Parathyroid adenoma (tissue), 2 donors: ENCODE measurements around the gene ALK.

Source experiments
- H2AFZ ChIP-seq: fragments of 300-600 bp; sonication (generic); one replicate; pipeline ENCODE4 v1.7.0; 2017; ENCODE audit warnings: antibody characterized with exemption, mild to moderate bottlenecking
- H3K27ac ChIP-seq: fragments of 300-600 bp; sonication (generic); one replicate; pipeline ENCODE4 v1.7.0; 2017
- H3K27me3 ChIP-seq: fragments of 300-600 bp; sonication (generic); one replicate; pipeline ENCODE4 v1.7.0; 2017; ENCODE audit warnings: low read length; ENCODE audit not compliant: control insufficient read depth, insufficient read depth
- H3K36me3 ChIP-seq: fragments of 300-600 bp; sonication (generic); one replicate; pipeline ENCODE4 v1.7.0; 2017; ENCODE audit warnings: low read length; ENCODE audit not compliant: control insufficient read depth, insufficient read depth
- H3K4me1 ChIP-seq: fragments of 300-600 bp; sonication (generic); one replicate; pipeline ENCODE4 v1.7.0; 2017; ENCODE audit warnings: control low read depth
- H3K4me2 ChIP-seq: fragments of 300-600 bp; sonication (generic); one replicate; pipeline ENCODE4 v1.7.0; 2017; ENCODE audit warnings: low read length
- H3K4me3 ChIP-seq: fragments of 300-600 bp; sonication (generic); one replicate; pipeline ENCODE4 v1.7.0; 2017; ENCODE audit warnings: low read depth, low read length
- H3K79me2 ChIP-seq: fragments of 300-600 bp; sonication (generic); one replicate; pipeline ENCODE4 v1.7.0; 2017; ENCODE audit warnings: control low read depth
- H3K9ac ChIP-seq: fragments of 300-600 bp; sonication (generic); one replicate; pipeline ENCODE4 v1.7.0; 2017; ENCODE audit warnings: mild to moderate bottlenecking
- H3K9me3 ChIP-seq: fragments of 300-600 bp; sonication (generic); one replicate; pipeline ENCODE4 v1.7.0; 2017; ENCODE audit warnings: low read length; ENCODE audit not compliant: control insufficient read depth
- TF ChIP-seq, protein P1 (sequence below): fragments of 300-600 bp; sonication (generic); IDR thresholded peaks from one replicate; pipeline ENCODE4 v1.7.0; 2017; ENCODE audit warnings: antibody characterized with exemption, mild to moderate bottlenecking
- donor health status: primary hyperparathyroidism.

ALK gene

DNA sequence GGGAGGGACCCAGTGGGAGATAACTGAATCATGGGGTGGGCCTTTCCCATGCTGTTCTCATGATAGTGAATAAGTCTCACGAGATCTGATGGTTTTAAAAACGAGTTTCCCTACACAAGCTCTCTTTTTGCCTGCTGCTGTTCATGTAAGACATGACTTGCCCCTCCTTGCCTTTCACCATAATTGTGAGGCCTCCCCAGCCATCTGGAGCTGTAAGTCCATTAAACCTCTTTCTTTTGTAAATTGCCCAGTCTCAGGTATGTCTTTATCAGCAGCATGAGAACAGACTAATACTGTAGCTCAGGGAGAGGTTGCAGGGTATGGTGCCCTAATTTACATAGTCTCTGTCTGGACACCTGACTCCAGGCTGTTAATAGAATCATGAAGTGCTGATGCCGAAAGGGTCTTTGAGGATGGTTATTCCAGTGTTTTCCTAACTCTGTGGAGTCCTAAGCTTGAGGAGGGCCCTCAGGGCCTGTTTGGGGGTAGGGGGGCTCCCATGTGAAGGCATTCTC, 343.2 kb downstream of the ALK start:
- Histone ChIP-seq H3K27ac (no peak overlapping the region), H2AFZ (no peak overlapping the region), H3K9ac (no peak overlapping the region), H3K36me3 (no peaks in the 10 kb centered on the region), H3K27me3 (no peaks in the 10 kb centered on the region), H3K79me2 (no peaks in the 10 kb centered on the region), H3K4me1 (no peaks in the 10 kb centered on the region), H3K4me3 (no peak overlapping the region), H3K4me2 (no peak overlapping the region), H3K9me3 (no peaks in the 10 kb centered on the region)
- TF ChIP-seq, protein P1, sequence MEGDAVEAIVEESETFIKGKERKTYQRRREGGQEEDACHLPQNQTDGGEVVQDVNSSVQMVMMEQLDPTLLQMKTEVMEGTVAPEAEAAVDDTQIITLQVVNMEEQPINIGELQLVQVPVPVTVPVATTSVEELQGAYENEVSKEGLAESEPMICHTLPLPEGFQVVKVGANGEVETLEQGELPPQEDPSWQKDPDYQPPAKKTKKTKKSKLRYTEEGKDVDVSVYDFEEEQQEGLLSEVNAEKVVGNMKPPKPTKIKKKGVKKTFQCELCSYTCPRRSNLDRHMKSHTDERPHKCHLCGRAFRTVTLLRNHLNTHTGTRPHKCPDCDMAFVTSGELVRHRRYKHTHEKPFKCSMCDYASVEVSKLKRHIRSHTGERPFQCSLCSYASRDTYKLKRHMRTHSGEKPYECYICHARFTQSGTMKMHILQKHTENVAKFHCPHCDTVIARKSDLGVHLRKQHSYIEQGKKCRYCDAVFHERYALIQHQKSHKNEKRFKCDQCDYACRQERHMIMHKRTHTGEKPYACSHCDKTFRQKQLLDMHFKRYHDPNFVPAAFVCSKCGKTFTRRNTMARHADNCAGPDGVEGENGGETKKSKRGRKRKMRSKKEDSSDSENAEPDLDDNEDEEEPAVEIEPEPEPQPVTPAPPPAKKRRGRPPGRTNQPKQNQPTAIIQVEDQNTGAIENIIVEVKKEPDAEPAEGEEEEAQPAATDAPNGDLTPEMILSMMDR, result no peak

DNA sequence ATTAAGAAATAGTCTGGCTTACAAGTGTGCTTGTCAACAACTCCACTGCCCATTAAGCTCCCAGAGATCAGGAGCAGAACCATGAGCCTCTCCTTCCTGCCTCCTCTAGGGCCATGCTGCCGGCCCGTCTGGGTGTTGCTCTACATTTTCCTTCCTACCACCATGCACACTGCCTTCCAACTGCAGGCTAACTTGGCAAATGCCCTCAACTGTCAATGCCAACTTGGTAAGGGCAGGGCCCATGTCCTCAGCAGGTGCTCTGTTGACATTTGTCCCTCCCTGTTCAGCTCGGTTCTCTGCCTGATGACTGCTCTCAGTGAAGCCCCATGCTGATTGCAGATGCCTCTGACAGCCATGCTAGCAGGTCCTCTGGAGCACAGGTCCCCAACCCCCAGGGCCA, 345.2 kb downstream of the ALK start:
- Histone ChIP-seq H3K4me2 (no peak overlapping the region), H3K27me3 (no peaks in the 10 kb centered on the region), H3K9ac (no peak overlapping the region), H3K79me2 (no peaks in the 10 kb centered on the region), H3K4me3 (no peak overlapping the region), H3K4me1 (no peaks in the 10 kb centered on the region), H3K36me3 (no peaks in the 10 kb centered on the region), H3K27ac (no peak overlapping the region), H3K9me3 (no peaks in the 10 kb centered on the region), H2AFZ (no peak overlapping the region)
- TF ChIP-seq, protein P1, result no peak

DNA sequence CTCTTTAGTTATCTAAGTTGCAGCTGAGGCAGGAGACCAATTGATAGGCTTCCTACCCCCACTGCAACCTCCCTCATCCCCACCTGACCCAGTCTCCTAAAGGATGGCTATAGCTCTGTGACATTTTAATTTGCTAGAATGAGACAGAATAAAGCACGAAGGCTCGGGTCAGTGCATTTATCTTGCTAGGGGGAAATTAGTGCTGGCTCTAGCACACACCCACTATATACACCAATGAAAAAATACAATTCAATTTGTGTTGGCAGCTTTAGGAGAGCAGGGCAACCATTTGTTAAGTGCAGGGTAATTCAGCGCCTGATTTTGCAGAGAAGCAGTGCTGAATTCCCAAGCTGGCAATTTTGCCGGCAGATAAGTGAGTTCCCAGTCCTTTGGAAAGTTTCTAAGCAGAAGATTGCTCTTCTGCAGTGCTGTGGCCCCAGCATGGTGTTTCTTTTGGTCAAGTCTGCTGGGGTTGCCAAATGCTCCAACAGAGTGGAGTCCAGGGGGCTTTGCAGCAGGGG, 346.0 kb downstream of the ALK start:
- Histone ChIP-seq H3K9ac (no peak overlapping the region), H2AFZ (no peak overlapping the region), H3K4me1 (no peaks in the 10 kb centered on the region), H3K36me3 (no peaks in the 10 kb centered on the region), H3K27me3 (no peaks in the 10 kb centered on the region), H3K9me3 (no peaks in the 10 kb centered on the region), H3K27ac (no peak overlapping the region), H3K4me2 (no peak overlapping the region), H3K4me3 (no peak overlapping the region), H3K79me2 (no peaks in the 10 kb centered on the region)
- TF ChIP-seq, protein P1, result no peak

DNA sequence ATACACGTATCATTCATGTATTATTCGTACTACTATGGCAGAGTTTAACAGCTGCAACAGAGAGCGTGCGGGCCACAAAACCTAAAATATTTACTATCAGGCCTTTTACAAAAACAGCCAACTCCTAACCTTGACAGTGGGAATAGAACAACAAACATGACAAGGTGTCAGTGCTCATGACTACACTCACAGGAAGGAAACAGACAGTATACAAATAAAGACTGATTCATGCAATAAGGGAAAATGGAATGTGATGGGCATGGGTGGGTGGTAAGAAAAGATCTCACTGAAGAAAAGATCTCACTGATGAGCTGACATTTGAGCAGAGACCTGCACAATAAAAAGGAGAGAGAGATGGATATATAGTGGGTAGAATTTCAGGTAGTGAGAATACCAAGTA, 347.8 kb downstream of the ALK start:
- Histone ChIP-seq H3K9me3 (no peaks in the 10 kb centered on the region), H2AFZ (no peak overlapping the region), H3K27me3 (no peaks in the 10 kb centered on the region), H3K27ac (no peak overlapping the region), H3K4me3 (no peak overlapping the region), H3K4me1 (no peaks in the 10 kb centered on the region), H3K9ac (no peak overlapping the region), H3K79me2 (no peaks in the 10 kb centered on the region), H3K4me2 (no peak overlapping the region), H3K36me3 (no peaks in the 10 kb centered on the region)
- TF ChIP-seq, protein P1, result no peak

DNA sequence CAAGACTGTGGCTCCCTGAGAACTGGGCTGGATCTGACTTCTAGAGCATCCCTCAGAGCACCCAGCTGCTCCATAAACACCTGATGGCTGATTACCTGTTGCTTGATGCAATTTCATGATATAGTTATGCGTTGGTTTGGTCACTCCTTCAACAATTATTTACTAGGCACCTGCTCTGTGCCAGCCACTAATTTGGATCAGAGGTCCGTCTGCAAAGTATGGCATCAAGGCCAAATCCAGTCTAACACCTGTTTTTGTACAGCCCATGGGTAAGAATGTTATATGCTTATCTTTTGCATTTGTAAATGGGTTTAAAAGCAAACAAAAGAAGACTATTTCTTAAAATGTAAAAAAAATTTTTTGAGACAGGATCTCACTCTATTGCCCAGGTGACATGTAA, 348.2 kb downstream of the ALK start:
- H3K27me3 ChIP-seq, result no peaks in the 10 kb centered on the region
- no peaks in the 10 kb centered on the region for H3K36me3 ChIP-seq
- H3K9ac ChIP-seq, result no peak overlapping the region
- TF ChIP-seq, protein P1, result no peak
- no peak overlapping the region for H3K27ac ChIP-seq
- no peak overlapping the region for H3K4me2 ChIP-seq
- no peak overlapping the region for H2AFZ ChIP-seq
- no peaks in the 10 kb centered on the region for H3K4me1 ChIP-seq
- no peaks in the 10 kb centered on the region for H3K9me3 ChIP-seq
- H3K4me3 ChIP-seq, result no peak overlapping the region
- H3K79me2 ChIP-seq, result no peaks in the 10 kb centered on the region
